Esophagus muscularis mucosa (tissue), 3 donors: ENCODE data around the gene CAMSAP2.

ENCODE experiments used
- POLR2A ChIP-seq: fragments of 450-650 bp; IDR thresholded peaks from one replicate; pipeline ENCODE4 v1.6.1; 2017; ENCODE audit warnings: antibody characterized with exemption, moderate library complexity, mild to moderate bottlenecking, low read depth
- POLR2AphosphoS5 ChIP-seq, 2 donors: sonication (generic); formaldehyde crosslinking; IDR thresholded peaks; one replicate each; pipeline ENCODE4 v1.6.1; 2017; ENCODE audit warnings: antibody characterized with exemption in 2 of 2
- TF ChIP-seq, protein P1 (sequence below), 3 experiments: fragments of 200-600 bp in 2 of 3; fragments of 450-650 bp in 1 of 3; sonication (generic) in 2 of 3; IDR thresholded peaks; one replicate each; pipeline ENCODE4 v1.5.1; 2017 to 2019; ENCODE audit warnings: antibody characterized with exemption in 3 of 3, mild to moderate bottlenecking in 2 of 3, moderate library complexity in 1 of 3

- TF ChIP-seq, protein P1, sequence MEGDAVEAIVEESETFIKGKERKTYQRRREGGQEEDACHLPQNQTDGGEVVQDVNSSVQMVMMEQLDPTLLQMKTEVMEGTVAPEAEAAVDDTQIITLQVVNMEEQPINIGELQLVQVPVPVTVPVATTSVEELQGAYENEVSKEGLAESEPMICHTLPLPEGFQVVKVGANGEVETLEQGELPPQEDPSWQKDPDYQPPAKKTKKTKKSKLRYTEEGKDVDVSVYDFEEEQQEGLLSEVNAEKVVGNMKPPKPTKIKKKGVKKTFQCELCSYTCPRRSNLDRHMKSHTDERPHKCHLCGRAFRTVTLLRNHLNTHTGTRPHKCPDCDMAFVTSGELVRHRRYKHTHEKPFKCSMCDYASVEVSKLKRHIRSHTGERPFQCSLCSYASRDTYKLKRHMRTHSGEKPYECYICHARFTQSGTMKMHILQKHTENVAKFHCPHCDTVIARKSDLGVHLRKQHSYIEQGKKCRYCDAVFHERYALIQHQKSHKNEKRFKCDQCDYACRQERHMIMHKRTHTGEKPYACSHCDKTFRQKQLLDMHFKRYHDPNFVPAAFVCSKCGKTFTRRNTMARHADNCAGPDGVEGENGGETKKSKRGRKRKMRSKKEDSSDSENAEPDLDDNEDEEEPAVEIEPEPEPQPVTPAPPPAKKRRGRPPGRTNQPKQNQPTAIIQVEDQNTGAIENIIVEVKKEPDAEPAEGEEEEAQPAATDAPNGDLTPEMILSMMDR (IDR thresholded peaks at IDR 0.05), result no peak
- no peak for TF ChIP-seq POLR2A
- TF ChIP-seq POLR2AphosphoS5 (IDR thresholded peaks at IDR 0.05), result no peak
Observed at GRCh38 chr1:200749090-200749489, 10.4 kb downstream of the CAMSAP2 start.
